ENCODE results near the gene TIMMDC1. TPM values are rescaled to one million over a fixed set of nuclear protein-coding genes. Genes with fewer than 3 reads are reported as not detected.
"Not testable (repeated sequence)": the region's sequence is repeated elsewhere in the genome, so short reads cannot be mapped to it uniquely, and the experiment has no call there.

The TIMMDC1 gene
- total RNA-seq, 2 experiments from 2014 or later, result 82.3 to 96.0 TPM

- ChIA-PET CTCF (interaction anchor here (1.0 to 1.2 kb wide), 2 partner anchors 94 to 123 kb away, joined by 3 read pairs; partner anchors contain the start of gene TMEM39A), POLR2A (no interaction called here)
- Mint-ChIP-seq H3K27ac (no peak overlapping the region), H3K4me1 (peaks cover 6% of the 10 kb centered on the region), H3K9me3 (ENCODE audit: low read depth) (no peaks in the 10 kb centered on the region), H3K27me3 (no peaks in the 10 kb centered on the region), H3K36me3 (ENCODE audit: low read depth) (no peaks in the 10 kb centered on the region), H3K4me3 (no peak overlapping the region)
- no peak for ATAC-seq
- intact Hi-C loops (cut with DNase I, micrococcal nuclease), result loop anchor here in 1 of 2 experiments (5.0 kb wide), 1 partner anchor 675 kb away; no protein-coding TSS in a partner anchor
- DNase-seq, result no peak
Measured at GRCh38 chr3:119557192-119557876, 59.0 kb downstream of the TIMMDC1 start.

DNA sequence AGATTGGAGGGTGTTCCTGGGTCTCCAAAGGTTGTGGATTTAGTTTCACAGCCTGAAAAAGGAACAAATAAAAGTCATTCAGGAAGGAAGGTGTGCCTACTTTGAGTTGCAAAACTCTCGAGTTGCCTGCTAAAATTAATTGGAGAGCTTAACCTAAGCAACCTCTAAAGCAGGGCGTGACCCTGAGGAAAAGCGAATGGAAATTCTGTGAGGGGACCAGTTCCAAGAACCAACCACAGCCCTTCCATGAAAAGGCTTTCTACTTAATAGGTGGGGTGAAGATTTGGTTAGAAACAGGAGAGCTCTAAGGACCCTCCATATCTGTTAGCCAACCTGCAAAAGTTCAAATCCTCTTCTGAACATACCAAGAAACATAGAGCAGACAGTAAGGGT is 59.5 kb downstream of the TIMMDC1 start:
- H3K9me3 Mint-ChIP-seq (ENCODE audit: low read depth), result no peaks in the 10 kb centered on the region
- intact Hi-C loops (cut with DNase I, micrococcal nuclease), result loop anchor here in 1 of 2 experiments (2.0 to 5.0 kb wide), 2 partner anchors 283 to 676 kb away; no protein-coding TSS in a partner anchor
- H3K4me3 Mint-ChIP-seq, result no peak overlapping the region
- H3K4me1 Mint-ChIP-seq, result peaks cover 12% of the 10 kb centered on the region
- DNase-seq (no peak), ATAC-seq (no peak)
- no peaks in the 10 kb centered on the region for H3K27me3 Mint-ChIP-seq
- no peak overlapping the region for H3K27ac Mint-ChIP-seq
- ChIA-PET POLR2A (no interaction called here), CTCF (interaction anchor here (1.1 to 1.2 kb wide), 2 partner anchors 94 to 136 kb away, joined by 3 read pairs; partner anchors contain the start of gene TMEM39A)
- H3K36me3 Mint-ChIP-seq (ENCODE audit: low read depth), result no peaks in the 10 kb centered on the region

DNA sequence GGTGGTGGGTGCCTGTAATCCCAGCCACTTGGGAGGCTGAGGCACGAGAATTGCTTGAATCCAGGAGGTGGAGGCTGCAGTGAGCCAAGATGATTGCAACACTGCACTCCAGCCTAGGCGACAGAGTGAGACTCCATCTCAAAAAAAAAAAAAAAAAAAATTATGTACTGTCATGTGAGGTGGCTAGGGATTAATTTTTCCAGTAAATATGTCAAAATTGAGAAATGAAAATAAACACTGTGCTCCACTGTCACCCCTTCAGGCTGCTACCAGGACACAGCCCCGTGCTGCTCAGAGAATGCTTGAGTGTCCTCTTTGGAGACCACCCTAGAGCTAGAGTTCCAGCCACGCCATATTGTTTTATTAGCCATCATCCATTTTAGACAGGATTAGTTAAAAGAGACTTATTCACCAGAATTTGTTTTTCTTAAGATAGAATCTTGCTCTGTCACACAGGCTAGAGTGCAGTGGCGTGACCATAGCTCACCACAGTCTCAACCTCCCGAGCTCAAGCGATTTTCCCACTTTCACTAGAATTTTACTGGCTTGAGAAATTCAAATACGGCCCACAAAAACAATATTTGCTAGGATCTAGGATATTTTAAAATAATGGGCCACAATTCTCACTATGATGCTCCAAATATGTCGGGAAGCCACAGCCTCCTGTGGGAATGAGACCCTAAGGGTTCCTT is 60.4 kb downstream of the TIMMDC1 start:
- DNase-seq, result no peak
- Mint-ChIP-seq H3K4me1 (peaks cover 13% of the 10 kb centered on the region), H3K9me3 (ENCODE audit: low read depth) (no peaks in the 10 kb centered on the region), H3K36me3 (ENCODE audit: low read depth) (no peaks in the 10 kb centered on the region), H3K4me3 (no peak overlapping the region), H3K27ac (no peak overlapping the region), H3K27me3 (no peaks in the 10 kb centered on the region)
- ATAC-seq, result no peak
- intact Hi-C loops (cut with DNase I, micrococcal nuclease), result loop anchor here in 1 of 2 experiments (1.0 to 5.0 kb wide), 3 partner anchors 95 to 676 kb away; partner anchors contain the start of gene TMEM39A
- ChIA-PET POLR2A (no interaction called here), CTCF (interaction anchor here (1.1 to 1.3 kb wide), 2 partner anchors 13 to 135 kb away, joined by 3 to 4 read pairs; no protein-coding TSS in a partner anchor)

- peak; percentile 88 for ATAC-seq
- ChIA-PET CTCF (interaction anchor here (0.5 to 1.3 kb wide), 4 partner anchors 10 to 120 kb away, joined by 3 to 4 read pairs (median 4); no protein-coding TSS in a partner anchor), POLR2A (no interaction called here)
- Mint-ChIP-seq H3K4me3 (no peak within 1 kb of the TSS), H3K27me3 (no peaks in the 10 kb centered on the region), H3K9me3 (ENCODE audit: low read depth) (no peaks in the 10 kb centered on the region), H3K36me3 (ENCODE audit: low read depth) (no peaks in the 10 kb centered on the region), H3K4me1 (peaks cover 13% of the 10 kb centered on the region), H3K27ac (peak within 1 kb of the TSS; percentile 15)
- intact Hi-C loops (cut with DNase I, micrococcal nuclease), result loop anchor here in 1 of 2 experiments (1.0 to 5.0 kb wide), 3 partner anchors 96 to 677 kb away; partner anchors contain the start of gene TMEM39A
- peak; percentile 81 for DNase-seq
Measured at GRCh38 chr3:119559441-119559963, 61.2 kb downstream of the TIMMDC1 start, which contains the start of gene CD80. Gene CD80 (minus strand): TSS chr3:119559614. CDS start chr3:119557728, 1,886 bp downstream.

- H3K4me1 Mint-ChIP-seq, result peaks cover 13% of the 10 kb centered on the region
- ChIA-PET POLR2A (no interaction called here), CTCF (interaction anchor here (0.5 to 1.0 kb wide), 5 partner anchors 10 to 124 kb away, joined by 3 to 4 read pairs (median 3); no protein-coding TSS in a partner anchor)
- H3K4me3 Mint-ChIP-seq, result no peak overlapping the region
- no peak overlapping the region for H3K27ac Mint-ChIP-seq
- DNase-seq (no peak), ATAC-seq (no peak)
- no peaks in the 10 kb centered on the region for H3K27me3 Mint-ChIP-seq
- H3K9me3 Mint-ChIP-seq (ENCODE audit: low read depth), result no peaks in the 10 kb centered on the region
- intact Hi-C loops (cut with DNase I, micrococcal nuclease), result loop anchor here in 1 of 2 experiments (5.0 kb wide), 1 partner anchor 117 kb away; the partner anchor contains the start of gene COX17
- H3K36me3 Mint-ChIP-seq (ENCODE audit: low read depth), result no peaks in the 10 kb centered on the region
Measured at GRCh38 chr3:119560160-119560559, 61.8 kb downstream of the TIMMDC1 start.

GRCh38 chr3:119562307-119562961 is 64.1 kb downstream of the TIMMDC1 start:
- CTCF ChIA-PET, result no interaction called here
- intact Hi-C loops (cut with DNase I, micrococcal nuclease), result loop anchor here in 1 of 2 experiments (5.0 kb wide), 1 partner anchor 115 kb away; the partner anchor contains the start of gene COX17
- Mint-ChIP-seq H3K4me1 (peaks cover 13% of the 10 kb centered on the region), H3K9me3 (ENCODE audit: low read depth) (no peaks in the 10 kb centered on the region), H3K27ac (peak overlapping the region; percentile 77), H3K36me3 (ENCODE audit: low read depth) (no peaks in the 10 kb centered on the region), H3K27me3 (no peaks in the 10 kb centered on the region), H3K4me3 (peak overlapping the region; percentile 10)
- ATAC-seq (peak; percentile 78), DNase-seq (peak; percentile 62)
- POLR2A ChIA-PET, result no interaction called here

DNA sequence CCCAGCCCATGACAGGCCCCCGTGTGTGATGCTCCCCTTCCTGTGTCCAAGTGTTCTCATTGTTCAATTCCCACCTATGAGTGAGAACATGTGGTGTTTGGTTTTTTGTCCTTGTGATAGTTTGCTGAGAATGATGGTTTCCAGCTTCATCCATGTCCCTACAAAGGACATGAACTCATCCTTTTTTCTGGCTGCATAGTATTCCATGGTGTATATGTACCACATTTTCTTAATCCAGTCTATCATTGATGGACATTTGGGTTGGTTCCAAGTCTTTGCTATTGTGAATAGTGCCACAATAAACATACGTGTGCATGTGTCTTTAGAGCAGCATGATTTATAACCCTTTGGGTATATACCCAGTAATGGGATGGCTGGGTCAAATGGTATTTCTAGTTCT is 65.0 kb downstream of the TIMMDC1 start:
- H3K27me3 Mint-ChIP-seq; POLR2A ChIA-PET; H3K27ac Mint-ChIP-seq; ATAC-seq; CTCF ChIA-PET; H3K4me3 Mint-ChIP-seq; DNase-seq; H3K36me3 Mint-ChIP-seq (ENCODE audit: low read depth); H3K9me3 Mint-ChIP-seq (ENCODE audit: low read depth): not testable (repeated sequence)
- peaks cover 13% of the 10 kb centered on the region for H3K4me1 Mint-ChIP-seq
- intact Hi-C loops (cut with DNase I, micrococcal nuclease), result loop anchor here in 1 of 2 experiments (5.0 kb wide), 1 partner anchor 114 kb away; the partner anchor contains the start of gene COX17

GRCh38 chr3:119569156-119569555 is 70.8 kb downstream of the TIMMDC1 start:
- ATAC-seq (no peak), DNase-seq (no peak)
- Mint-ChIP-seq H3K27me3 (peaks cover 8% of the 10 kb centered on the region), H3K4me3 (no peak overlapping the region), H3K36me3 (ENCODE audit: low read depth) (no peaks in the 10 kb centered on the region), H3K4me1 (no peaks in the 10 kb centered on the region), H3K27ac (no peak overlapping the region), H3K9me3 (ENCODE audit: low read depth) (no peaks in the 10 kb centered on the region)
- ChIA-PET CTCF (no interaction called here), POLR2A (no interaction called here)
- intact Hi-C loops (cut with DNase I, micrococcal nuclease), result no loop called here

- no peak for ATAC-seq
- Mint-ChIP-seq H3K4me3 (no peak overlapping the region), H3K27me3 (peaks cover 8% of the 10 kb centered on the region), H3K9me3 (ENCODE audit: low read depth) (no peaks in the 10 kb centered on the region), H3K4me1 (no peaks in the 10 kb centered on the region), H3K36me3 (ENCODE audit: low read depth) (no peaks in the 10 kb centered on the region), H3K27ac (no peak overlapping the region)
- ChIA-PET CTCF (no interaction called here), POLR2A (no interaction called here)
- intact Hi-C loops (cut with DNase I, micrococcal nuclease), result no loop called here
- DNase-seq, result no peak
Measured at GRCh38 chr3:119570229-119570628, 71.9 kb downstream of the TIMMDC1 start.

DNA sequence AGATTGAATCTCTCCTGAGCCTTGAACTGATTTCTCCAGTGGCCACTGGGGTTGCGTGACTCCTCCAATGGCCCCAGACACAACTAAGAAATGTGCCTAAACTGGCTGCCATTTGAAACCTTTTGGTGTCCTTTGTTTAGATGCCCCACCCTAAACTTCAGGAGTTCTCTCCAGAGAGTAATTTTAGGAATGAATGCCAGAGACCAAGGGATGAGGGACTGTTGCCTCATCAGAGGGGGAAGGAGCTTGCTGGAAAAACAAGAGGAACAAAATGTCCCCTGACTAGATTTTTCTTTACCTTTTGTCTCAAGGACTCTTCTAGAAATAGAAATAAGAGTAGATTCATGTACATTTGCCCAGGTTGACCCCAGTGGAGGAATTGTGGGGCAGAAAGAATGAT is 72.9 kb downstream of the TIMMDC1 start:
- ChIA-PET POLR2A (no interaction called here), CTCF (interaction anchor here (1.7 kb wide), 1 partner anchor 12 kb away, joined by 4 read pairs; the partner anchor contains the start of gene CD80)
- no peak for ATAC-seq
- intact Hi-C loops (cut with DNase I, micrococcal nuclease), result no loop called here
- Mint-ChIP-seq H3K27me3 (peaks cover 8% of the 10 kb centered on the region), H3K27ac (no peak overlapping the region), H3K9me3 (ENCODE audit: low read depth) (no peaks in the 10 kb centered on the region), H3K4me1 (no peaks in the 10 kb centered on the region), H3K4me3 (no peak overlapping the region), H3K36me3 (ENCODE audit: low read depth) (no peaks in the 10 kb centered on the region)
- DNase-seq, result no peak

DNA sequence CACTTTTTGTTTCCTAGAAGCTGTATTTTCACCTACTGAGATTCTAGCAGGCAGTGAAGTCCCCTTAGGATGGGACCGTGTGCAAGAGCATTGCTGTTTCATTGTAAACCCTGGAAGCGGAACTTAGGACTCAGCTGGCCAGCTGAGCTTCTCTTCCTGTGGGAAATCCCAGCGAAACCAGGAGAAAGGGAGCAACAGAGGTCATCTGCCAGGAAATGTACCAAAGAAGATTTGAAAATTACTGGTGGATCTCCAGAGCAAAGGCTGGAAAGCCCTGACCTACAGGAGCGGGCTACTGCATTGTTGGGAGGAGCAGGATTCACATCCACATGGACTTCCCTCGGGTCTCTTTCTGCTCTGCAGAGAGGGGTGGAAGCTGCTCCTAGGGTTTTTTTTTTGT is 73.3 kb downstream of the TIMMDC1 start:
- peaks cover 8% of the 10 kb centered on the region for H3K27me3 Mint-ChIP-seq
- H3K27ac Mint-ChIP-seq, result no peak overlapping the region
- H3K4me3 Mint-ChIP-seq, result no peak overlapping the region
- DNase-seq (no peak), ATAC-seq (no peak)
- POLR2A ChIA-PET, result no interaction called here
- H3K9me3 Mint-ChIP-seq (ENCODE audit: low read depth), result no peaks in the 10 kb centered on the region
- H3K36me3 Mint-ChIP-seq (ENCODE audit: low read depth), result no peaks in the 10 kb centered on the region
- H3K4me1 Mint-ChIP-seq, result no peaks in the 10 kb centered on the region
- intact Hi-C loops (cut with DNase I, micrococcal nuclease), result no loop called here
- CTCF ChIA-PET, result interaction anchor here (1.7 kb wide), 1 partner anchor 13 kb away, joined by 4 read pairs; the partner anchor contains the start of gene CD80

All from activated CD4-positive, alpha-beta T cell treated with anti-CD3 and anti-CD28 coated beads for 36 hours (primary cell).